ENCODE results near the gene BMP7.
"Not testable (repeated sequence)": the region's sequence is repeated elsewhere in the genome, so short reads cannot be mapped to it uniquely, and the experiment has no call there.

The BMP7 gene

DNA sequence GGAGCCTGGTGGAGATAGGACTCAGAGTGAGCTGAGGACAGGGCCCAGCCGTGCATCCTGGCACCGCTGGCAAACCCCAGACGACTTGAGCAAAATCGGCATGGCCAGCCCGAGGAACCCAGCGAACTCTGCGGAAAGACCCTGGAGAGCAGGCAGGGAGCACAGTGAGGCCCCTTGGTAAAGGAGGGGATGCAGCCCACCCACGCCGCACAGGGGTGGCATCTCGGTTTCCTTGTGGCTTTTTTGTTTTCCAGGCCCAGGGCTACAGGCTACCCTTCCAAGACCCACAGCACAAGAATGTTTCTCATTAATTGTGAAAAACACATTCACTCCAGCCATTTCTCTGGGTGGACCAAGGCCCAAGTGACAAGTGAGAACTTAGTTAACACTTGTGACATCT lies 71.4 kb downstream of the BMP7 start:
- H3K4me3 ChIP-seq (ENCODE audit: low read depth, low read length): no peak overlapping the region
- TF ChIP-seq, protein P1, sequence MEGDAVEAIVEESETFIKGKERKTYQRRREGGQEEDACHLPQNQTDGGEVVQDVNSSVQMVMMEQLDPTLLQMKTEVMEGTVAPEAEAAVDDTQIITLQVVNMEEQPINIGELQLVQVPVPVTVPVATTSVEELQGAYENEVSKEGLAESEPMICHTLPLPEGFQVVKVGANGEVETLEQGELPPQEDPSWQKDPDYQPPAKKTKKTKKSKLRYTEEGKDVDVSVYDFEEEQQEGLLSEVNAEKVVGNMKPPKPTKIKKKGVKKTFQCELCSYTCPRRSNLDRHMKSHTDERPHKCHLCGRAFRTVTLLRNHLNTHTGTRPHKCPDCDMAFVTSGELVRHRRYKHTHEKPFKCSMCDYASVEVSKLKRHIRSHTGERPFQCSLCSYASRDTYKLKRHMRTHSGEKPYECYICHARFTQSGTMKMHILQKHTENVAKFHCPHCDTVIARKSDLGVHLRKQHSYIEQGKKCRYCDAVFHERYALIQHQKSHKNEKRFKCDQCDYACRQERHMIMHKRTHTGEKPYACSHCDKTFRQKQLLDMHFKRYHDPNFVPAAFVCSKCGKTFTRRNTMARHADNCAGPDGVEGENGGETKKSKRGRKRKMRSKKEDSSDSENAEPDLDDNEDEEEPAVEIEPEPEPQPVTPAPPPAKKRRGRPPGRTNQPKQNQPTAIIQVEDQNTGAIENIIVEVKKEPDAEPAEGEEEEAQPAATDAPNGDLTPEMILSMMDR (IDR thresholded peaks at IDR 0.05; ENCODE audit: low read depth, low read length, missing control alignments): no peak
- no peak for DNase-seq (ENCODE audit: low read depth)

GRCh38 chr20:57194154-57194553 lies 72.3 kb downstream of the BMP7 start:
- TF ChIP-seq, protein P1 (IDR thresholded peaks at IDR 0.05; ENCODE audit: low read depth, low read length, missing control alignments): no peak
- DNase-seq (ENCODE audit: low read depth): no peak
- no peak overlapping the region for H3K4me3 ChIP-seq (ENCODE audit: low read depth, low read length)

DNA sequence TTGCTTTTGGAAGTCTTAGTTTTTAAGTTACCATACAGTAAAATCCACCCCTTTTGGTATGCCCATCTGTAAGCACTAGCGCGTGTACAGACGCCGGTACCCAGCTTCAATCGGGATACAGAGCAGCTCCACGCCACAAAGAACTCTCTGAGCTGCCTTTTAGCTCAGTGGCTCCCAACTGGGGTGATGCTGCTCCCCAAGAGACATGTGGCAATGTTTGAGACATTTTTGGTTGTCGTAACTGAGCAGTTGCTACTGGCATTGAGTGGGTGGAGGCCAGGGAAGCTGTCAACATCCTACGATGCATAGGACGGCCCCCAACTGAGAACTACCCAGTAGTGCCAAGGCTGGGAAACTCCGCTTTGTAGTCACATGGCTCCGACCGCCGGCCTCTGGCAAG lies 73.3 kb downstream of the BMP7 start:
- no peak for DNase-seq (ENCODE audit: low read depth)
- no peak overlapping the region for H3K4me3 ChIP-seq (ENCODE audit: low read depth, low read length)
- TF ChIP-seq, protein P1 (IDR thresholded peaks at IDR 0.05; ENCODE audit: low read depth, low read length, missing control alignments): no peak

- DNase-seq (ENCODE audit: low read depth): no peak
Measured at GRCh38 chr20:57192311-57192710, 74.1 kb downstream of the BMP7 start.

GRCh38 chr20:57191265-57191638 lies 75.2 kb downstream of the BMP7 start:
- DNase-seq (ENCODE audit: low read depth); H3K4me3 ChIP-seq (ENCODE audit: low read depth, low read length): not testable (repeated sequence)

More at GRCh38 chr20:57192311-57192710, 74.1 kb downstream of the BMP7 start:
- TF ChIP-seq, protein P1 (IDR thresholded peaks at IDR 0.05; ENCODE audit: low read depth, low read length, missing control alignments): no peak
- no peak overlapping the region for H3K4me3 ChIP-seq (ENCODE audit: low read depth, low read length)

GRCh38 chr20:57190536-57191264 lies 75.7 kb downstream of the BMP7 start:
- DNase-seq (ENCODE audit: low read depth): no peak
- TF ChIP-seq, protein P1 (IDR thresholded peaks at IDR 0.05; ENCODE audit: low read depth, low read length, missing control alignments): no peak
- no peak overlapping the region for H3K4me3 ChIP-seq (ENCODE audit: low read depth, low read length)

GRCh38 chr20:57189713-57190112 lies 76.7 kb downstream of the BMP7 start:
- H3K4me3 ChIP-seq (ENCODE audit: low read depth, low read length): no peak overlapping the region
- TF ChIP-seq, protein P1 (IDR thresholded peaks at IDR 0.05; ENCODE audit: low read depth, low read length, missing control alignments): no peak
- no peak for DNase-seq (ENCODE audit: low read depth)
